Tibial artery (tissue), 4 donors: Measurements from ENCODE around the gene ALOXE3.

Experiments used
- DNase-seq, 2 donors: peaks; one replicate each; pipeline ENCODE4 v3.0.0-alpha.2; 2019
- H3K27ac ChIP-seq, 2 donors: fragments of 200-600 bp; sonication (generic) in 1 of 2; 1 replicate in 1 of 2; 2 replicates in 1 of 2; pipeline ENCODE4 v1.5.1; 2018 to 2019; ENCODE audit warnings: mild to moderate bottlenecking in 1 of 2
- H3K27me3 ChIP-seq, 2 donors: fragments of 200-600 bp; sonication (generic) in 1 of 2; one replicate each; pipeline versions ENCODE4 v1.5.1 to v1.6.0; 2016 to 2019
- H3K36me3 ChIP-seq, 3 donors: fragments of 200-600 bp; sonication (generic) in 2 of 3; one replicate each; pipeline ENCODE4 v1.5.1; 2016 to 2019; ENCODE audit warnings: mild to moderate bottlenecking in 2 of 3
- H3K4me1 ChIP-seq, 4 donors: fragments of 200-600 bp; sonication (generic) in 2 of 4; 1 replicate in 3 of 4; 2 replicates in 1 of 4; pipeline ENCODE4 v1.5.1; 2016 to 2019
- H3K4me3 ChIP-seq, 2 donors: fragments of 200-600 bp; sonication (generic) in 1 of 2; 1 replicate in 1 of 2; 2 replicates in 1 of 2; pipeline ENCODE4 v1.5.1; 2018 to 2019; ENCODE audit warnings: mild to moderate bottlenecking in 2 of 2
- H3K9me3 ChIP-seq, 3 donors: fragments of 200-600 bp; sonication (generic) in 1 of 3; one replicate each; pipeline ENCODE4 v1.5.1; 2016 to 2019
- intact Hi-C: fragments of 100-400 bp; cut with DNase I; formaldehyde crosslinking; loops from one replicate; pipeline ENCODE4 v1.15.0; 2023; ENCODE audit warnings: low total_unique reads
- TF ChIP-seq, protein P1 (sequence below), 2 experiments: fragments of 200-600 bp in 1 of 2; fragments of 450-650 bp in 1 of 2; IDR thresholded peaks; one replicate each; pipeline ENCODE4 v1.5.1; 2017 to 2019; ENCODE audit warnings: antibody characterized with exemption in 2 of 2, mild to moderate bottlenecking in 1 of 2, moderate library complexity in 1 of 2

Gene ALOXE3

DNA sequence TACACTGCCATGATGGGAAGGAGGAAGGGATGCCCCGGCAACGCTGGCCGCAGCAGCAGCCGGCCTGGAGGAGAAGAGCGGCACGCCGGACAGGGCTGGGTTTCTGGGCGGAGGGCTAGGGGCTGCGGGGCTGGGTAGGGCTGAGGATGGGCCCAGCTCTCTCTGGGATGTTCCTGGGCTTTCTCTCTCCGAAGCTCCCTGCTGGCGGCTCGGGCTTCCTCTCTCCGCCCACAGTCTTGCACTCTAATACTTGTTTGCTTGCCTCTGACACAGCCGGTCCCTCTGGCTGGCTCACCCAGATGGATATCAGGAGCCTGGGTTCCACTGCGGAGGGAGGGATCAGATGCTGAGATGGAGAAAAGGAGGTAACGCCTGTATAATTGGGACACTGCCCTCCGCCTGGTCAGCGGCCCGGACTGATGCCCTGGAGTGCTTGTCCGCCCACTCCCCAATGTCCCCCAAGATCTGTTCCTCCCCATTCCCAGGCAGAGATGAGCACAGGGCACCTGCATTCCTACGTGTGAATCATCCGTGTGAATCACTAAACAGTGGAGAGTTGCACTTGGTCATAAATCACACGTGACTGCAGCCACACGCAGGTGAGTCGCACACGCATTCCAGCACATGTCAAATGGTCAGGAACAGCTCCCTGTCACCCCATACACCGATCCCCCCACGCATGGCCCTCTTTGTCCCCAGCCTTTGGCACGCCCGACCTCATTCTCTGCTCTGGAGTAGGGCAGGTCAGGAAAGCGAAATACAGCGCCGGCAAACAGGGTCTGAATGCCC, at the start of gene ALOXE3:
Gene ALOXE3 (minus strand): TSS at position 535 of the 789 bp plus-strand sequence. CDS start 524 bp downstream, at position 11.
- Histone ChIP-seq H3K36me3 (no peaks in the 10 kb centered on the region), H3K4me3 (peak within 1 kb of the TSS; percentile 51 to 70), H3K9me3 (no peaks in the 10 kb centered on the region), H3K27ac (peak within 1 kb of the TSS; percentile 69 to 83), H3K4me1 (peaks cover 0 to 51% (median 46%) of the 10 kb centered on the region in 4 donors), H3K27me3 (peaks cover 0 to 43% of the 10 kb centered on the region in 2 donors)
- intact Hi-C loops = loop anchor here (10.0 kb wide), 1 partner anchor 187 kb away; no protein-coding TSS in a partner anchor
- TF ChIP-seq, protein P1, sequence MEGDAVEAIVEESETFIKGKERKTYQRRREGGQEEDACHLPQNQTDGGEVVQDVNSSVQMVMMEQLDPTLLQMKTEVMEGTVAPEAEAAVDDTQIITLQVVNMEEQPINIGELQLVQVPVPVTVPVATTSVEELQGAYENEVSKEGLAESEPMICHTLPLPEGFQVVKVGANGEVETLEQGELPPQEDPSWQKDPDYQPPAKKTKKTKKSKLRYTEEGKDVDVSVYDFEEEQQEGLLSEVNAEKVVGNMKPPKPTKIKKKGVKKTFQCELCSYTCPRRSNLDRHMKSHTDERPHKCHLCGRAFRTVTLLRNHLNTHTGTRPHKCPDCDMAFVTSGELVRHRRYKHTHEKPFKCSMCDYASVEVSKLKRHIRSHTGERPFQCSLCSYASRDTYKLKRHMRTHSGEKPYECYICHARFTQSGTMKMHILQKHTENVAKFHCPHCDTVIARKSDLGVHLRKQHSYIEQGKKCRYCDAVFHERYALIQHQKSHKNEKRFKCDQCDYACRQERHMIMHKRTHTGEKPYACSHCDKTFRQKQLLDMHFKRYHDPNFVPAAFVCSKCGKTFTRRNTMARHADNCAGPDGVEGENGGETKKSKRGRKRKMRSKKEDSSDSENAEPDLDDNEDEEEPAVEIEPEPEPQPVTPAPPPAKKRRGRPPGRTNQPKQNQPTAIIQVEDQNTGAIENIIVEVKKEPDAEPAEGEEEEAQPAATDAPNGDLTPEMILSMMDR (IDR thresholded peaks at IDR 0.05) = no peak
- no peak for DNase-seq

DNA sequence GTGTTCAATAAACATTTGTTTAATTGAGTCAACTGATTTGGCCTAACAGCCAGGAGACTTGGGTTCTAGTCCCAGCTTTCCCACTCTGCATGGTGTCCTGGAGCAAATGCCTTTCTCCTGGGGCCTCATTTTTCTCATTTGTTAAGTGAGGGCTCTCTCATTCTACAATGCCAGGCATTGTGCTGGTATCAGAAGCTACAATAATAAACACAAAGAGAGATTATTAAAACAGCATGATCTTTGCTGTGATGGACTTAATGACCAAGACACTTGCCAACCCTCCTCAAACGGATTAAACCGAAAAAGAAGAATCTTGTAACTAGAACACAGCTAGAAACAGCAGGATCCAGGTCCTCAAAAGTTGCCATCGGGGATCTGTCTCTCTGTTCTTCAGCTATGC, 49.2 kb upstream of the ALOXE3 start:
- Histone ChIP-seq H3K9me3 (no peaks in the 10 kb centered on the region), H3K36me3 (no peaks in the 10 kb centered on the region), H3K27ac (no peak overlapping the region), H3K27me3 (no peaks in the 10 kb centered on the region), H3K4me1 (peaks cover 0 to 18% (median 17%) of the 10 kb centered on the region in 4 donors), H3K4me3 (no peak overlapping the region)
- TF ChIP-seq, protein P1 (IDR thresholded peaks at IDR 0.05) = no peak
- no peak for DNase-seq
- intact Hi-C loops = no loop called here

DNA sequence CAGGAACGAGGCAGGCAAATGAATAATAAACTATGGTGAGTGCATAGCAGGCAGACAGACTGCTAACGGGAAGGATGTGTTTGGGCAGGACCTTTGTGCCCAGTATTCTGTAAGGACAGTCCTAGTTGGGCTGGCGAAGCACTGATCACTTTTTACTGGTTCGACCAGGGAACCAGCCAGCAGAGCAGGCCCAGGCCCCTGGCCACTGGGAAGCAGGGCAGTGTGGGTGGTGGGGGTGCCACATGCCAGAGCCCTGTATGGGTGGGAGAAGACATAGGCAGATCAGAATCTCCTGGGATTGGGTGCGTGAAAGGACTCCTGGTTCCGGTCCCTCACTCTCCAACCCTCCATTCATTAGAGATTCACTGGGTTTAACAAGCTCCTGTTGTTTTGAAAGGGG, 48.4 kb upstream of the ALOXE3 start:
- Histone ChIP-seq H3K27ac (no peak overlapping the region), H3K27me3 (no peaks in the 10 kb centered on the region), H3K4me3 (no peak overlapping the region), H3K4me1 (peaks cover 0 to 22% (median 20%) of the 10 kb centered on the region in 4 donors), H3K9me3 (no peaks in the 10 kb centered on the region), H3K36me3 (no peaks in the 10 kb centered on the region)
- intact Hi-C loops = no loop called here
- TF ChIP-seq, protein P1 (IDR thresholded peaks at IDR 0.05) = no peak
- no peak for DNase-seq

DNA sequence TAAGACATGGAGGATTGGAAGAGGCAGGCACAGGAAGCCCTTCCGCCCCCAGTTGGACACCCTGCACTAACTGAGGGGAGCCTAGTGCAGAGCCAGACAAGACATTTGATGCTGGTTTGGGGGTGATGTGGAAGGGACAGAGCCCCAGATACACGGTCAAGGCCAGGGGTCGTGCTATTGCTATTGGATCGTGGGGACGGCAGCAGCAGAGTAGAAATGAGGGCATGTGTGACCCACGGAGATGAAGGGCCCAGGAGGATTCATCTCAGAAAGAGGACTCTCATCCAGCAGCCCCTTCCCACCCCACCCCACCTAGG, 46.5 kb upstream of the ALOXE3 start:
- TF ChIP-seq, protein P1 (IDR thresholded peaks at IDR 0.05) = no peak
- H3K4me1 ChIP-seq = peaks cover 0 to 40% (median 34%) of the 10 kb centered on the region in 4 donors
- no peak overlapping the region for H3K4me3 ChIP-seq
- no peaks in the 10 kb centered on the region for H3K27me3 ChIP-seq
- DNase-seq = no peak
- peak overlapping the region; percentile 99 to 100 for H3K27ac ChIP-seq
- intact Hi-C loops = loop anchor here (5.0 kb wide), 1 partner anchor 42 kb away; the partner anchor contains the start of gene HES7
- no peaks in the 10 kb centered on the region for H3K9me3 ChIP-seq
- H3K36me3 ChIP-seq = peaks cover 0 to 15% (median 13%) of the 10 kb centered on the region in 3 donors

DNA sequence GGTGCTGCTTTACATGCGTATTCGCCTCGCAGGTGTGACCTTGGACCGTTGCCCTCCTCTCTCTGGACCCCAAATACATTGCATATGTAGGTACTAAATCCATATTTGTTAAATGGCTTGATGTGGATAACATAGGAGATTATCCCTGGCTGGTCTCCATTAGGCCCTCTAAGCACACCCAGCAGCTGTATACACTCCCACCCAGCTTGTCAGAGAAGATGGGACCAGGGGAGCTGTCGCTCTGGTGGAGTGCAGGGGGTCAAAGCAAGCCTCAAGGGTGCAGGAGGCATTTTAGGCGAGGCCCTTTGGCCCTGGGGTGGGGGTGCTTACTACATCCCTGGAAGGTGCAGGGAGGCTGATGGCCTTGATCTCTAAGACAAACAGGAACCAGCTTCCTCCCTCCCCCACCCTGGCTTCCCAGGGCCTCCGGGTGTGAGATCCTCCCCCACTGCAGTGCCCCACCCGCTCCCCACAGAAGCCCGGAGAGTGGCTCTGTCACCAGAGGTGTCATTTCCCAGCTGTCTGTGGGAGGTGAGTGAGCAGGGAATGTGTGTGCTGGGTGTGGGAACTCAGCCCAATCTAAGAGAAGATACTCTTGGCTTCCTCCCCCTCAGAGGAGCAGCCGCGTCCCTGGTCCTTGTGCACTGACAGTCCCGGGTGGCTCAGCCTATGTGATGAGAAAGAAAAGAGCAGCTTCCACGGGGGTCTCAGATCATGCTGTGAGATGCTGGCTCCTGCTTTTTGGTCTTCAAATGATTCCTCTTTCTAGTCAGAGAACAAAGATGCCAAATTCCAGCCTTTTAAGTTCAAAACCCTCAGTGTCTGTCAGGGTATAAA, 45.9 kb upstream of the ALOXE3 start:
- H3K36me3 ChIP-seq = peaks cover 0 to 21% (median 19%) of the 10 kb centered on the region in 3 donors
- TF ChIP-seq, protein P1 (IDR thresholded peaks at IDR 0.05) = no peak
- DNase-seq = peak; percentile 79 to 87
- intact Hi-C loops = loop anchor here (5.0 kb wide), 1 partner anchor 42 kb away; the partner anchor contains the start of gene HES7
- H3K9me3 ChIP-seq = no peaks in the 10 kb centered on the region
- H3K4me1 ChIP-seq = peaks cover 0 to 46% (median 36%) of the 10 kb centered on the region in 4 donors
- peak overlapping the region; percentile 99 to 100 for H3K27ac ChIP-seq
- H3K27me3 ChIP-seq = no peaks in the 10 kb centered on the region
- H3K4me3 ChIP-seq = no peak overlapping the region
